Measurements from ENCODE around the gene AMIGO1. TPM values are rescaled to one million over a fixed set of nuclear protein-coding genes. Genes with fewer than 3 reads are reported as not detected.

Gene AMIGO1
- total RNA-seq, 4 donors from 2014 or later, result 0.45 to 2.7 (median 1.8) TPM

DNA sequence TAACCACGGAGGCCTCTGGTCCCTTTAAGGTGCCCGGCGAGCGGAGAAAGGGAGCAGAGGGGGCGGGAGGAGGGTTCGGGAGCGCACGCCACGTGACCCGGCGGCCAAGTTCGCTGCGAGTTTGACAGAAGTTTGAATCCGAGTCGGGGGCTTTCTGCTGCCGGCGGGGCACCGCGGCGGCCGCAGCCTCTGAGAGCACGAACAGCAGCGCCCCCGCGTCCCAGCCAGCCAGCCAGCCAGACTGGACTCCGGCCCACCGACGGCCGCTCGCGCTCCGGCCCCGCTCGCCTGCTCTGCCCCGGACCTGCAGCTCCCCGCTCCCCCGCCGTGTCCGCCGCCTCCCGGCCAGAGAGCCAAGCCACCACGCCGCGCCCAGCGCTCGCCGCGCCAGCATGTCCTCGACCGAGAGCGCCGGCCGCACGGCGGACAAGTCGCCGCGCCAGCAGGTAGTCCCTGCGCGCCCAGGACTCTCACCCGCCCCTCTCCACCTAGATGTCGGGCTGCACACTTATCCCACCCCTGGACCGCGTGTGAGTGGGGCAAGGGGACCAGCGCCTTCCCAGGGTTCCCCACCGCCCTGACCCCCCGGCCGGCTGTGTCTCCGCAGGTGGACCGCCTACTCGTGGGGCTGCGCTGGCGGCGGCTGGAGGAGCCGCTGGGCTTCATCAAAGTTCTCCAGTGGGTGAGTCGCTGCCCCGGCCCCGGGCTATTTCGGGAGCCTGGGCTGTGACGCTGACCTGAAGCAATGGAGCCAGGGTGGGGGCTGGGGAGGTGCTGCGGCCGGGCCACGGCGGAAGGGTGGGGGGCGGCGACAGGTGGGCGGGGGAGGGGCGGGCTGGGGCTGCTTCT is 42.9 kb downstream of the AMIGO1 start, which contains the start of gene SYPL2:
Gene SYPL2 (plus strand): TSS at position 95 of the 849 bp plus-strand sequence. CDS start 298 bp downstream, at position 393.
- no peak for TF ChIP-seq POLR2A (IDR thresholded peaks at IDR 0.05)
- TF ChIP-seq, protein P1, sequence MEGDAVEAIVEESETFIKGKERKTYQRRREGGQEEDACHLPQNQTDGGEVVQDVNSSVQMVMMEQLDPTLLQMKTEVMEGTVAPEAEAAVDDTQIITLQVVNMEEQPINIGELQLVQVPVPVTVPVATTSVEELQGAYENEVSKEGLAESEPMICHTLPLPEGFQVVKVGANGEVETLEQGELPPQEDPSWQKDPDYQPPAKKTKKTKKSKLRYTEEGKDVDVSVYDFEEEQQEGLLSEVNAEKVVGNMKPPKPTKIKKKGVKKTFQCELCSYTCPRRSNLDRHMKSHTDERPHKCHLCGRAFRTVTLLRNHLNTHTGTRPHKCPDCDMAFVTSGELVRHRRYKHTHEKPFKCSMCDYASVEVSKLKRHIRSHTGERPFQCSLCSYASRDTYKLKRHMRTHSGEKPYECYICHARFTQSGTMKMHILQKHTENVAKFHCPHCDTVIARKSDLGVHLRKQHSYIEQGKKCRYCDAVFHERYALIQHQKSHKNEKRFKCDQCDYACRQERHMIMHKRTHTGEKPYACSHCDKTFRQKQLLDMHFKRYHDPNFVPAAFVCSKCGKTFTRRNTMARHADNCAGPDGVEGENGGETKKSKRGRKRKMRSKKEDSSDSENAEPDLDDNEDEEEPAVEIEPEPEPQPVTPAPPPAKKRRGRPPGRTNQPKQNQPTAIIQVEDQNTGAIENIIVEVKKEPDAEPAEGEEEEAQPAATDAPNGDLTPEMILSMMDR (IDR thresholded peaks at IDR 0.05), result no peak
- H3K27me3 ChIP-seq, result peaks cover 0 to 100% (median 14%) of the 10 kb centered on the region in 4 donors
- 0% methylated on average over 10 of the region's 88 CpGs; no CpG with 5 or more reads in 1 of the 2 donors for WGBS, 2 donors
- DNase-seq, result no peak
- peak within 1 kb of the TSS in 3 of 4 donors; percentile 65 to 76 (median 70) for H3K27ac ChIP-seq
- H3K4me3 ChIP-seq, result peak within 1 kb of the TSS; percentile 35 to 67 (median 57)
- H3K4me1 ChIP-seq, result peaks cover 9 to 23% (median 16%) of the 10 kb centered on the region in 3 donors
- H3K36me3 ChIP-seq, result no peaks in the 10 kb centered on the region
- intact Hi-C loops (cut with DNase I), result no loop called here
- no peaks in the 10 kb centered on the region for H3K9me3 ChIP-seq

DNA sequence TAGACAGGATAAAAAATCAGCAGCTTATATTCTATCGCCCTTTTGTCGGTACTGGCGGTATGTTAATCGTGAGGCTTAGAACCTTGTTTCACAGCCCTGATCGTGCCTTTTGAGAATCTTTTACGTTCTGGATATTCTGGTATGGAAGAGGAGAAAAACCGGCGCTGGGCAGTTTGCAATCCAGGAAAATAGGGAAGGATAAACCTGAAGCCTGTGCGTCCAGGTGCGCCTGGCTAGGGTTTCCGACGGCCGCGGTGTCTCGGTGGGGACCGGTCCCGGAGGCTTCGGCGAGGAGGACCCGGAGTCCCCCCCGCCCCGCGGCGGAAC is 43.4 kb downstream of the AMIGO1 start:
- TF ChIP-seq, protein P1 (IDR thresholded peaks at IDR 0.05), result no peak
- no peak for TF ChIP-seq POLR2A (IDR thresholded peaks at IDR 0.05)
- WGBS, 2 donors, result 3 to 14% methylated on average over 12 to 19 of the region's 24 CpGs
- no peak for DNase-seq
- Histone ChIP-seq H3K27ac (peak overlapping the region in 3 of 4 donors; percentile 65 to 76 (median 70)), H3K4me3 (peak overlapping the region; percentile 35 to 67 (median 57)), H3K4me1 (peaks cover 9 to 23% (median 16%) of the 10 kb centered on the region in 3 donors), H3K27me3 (peaks cover 0 to 100% (median 14%) of the 10 kb centered on the region in 4 donors), H3K9me3 (no peaks in the 10 kb centered on the region), H3K36me3 (no peaks in the 10 kb centered on the region)
- intact Hi-C loops (cut with DNase I), result no loop called here

DNA sequence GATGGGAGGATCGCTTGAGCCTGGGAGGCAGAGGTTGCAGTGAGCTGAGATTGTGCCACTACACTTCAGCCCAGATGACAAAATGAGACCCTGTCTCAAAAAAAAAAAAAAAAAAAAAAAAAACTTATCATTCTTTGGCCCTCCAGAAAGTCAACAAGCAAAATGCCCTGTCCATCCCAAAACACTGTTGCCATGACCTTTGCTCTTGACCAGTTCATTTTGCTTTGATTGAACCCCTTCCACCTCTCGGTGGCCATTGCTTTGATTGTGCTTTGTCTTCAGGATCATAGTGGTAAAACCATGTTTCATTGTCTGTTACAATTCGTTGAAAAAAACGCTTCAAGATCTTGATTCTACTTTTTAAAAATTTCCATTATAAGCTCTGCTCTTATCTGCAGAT is 51.7 kb downstream of the AMIGO1 start:
- intact Hi-C loops (cut with DNase I), result no loop called here
- no peak overlapping the region for H3K4me3 ChIP-seq
- no peaks in the 10 kb centered on the region for H3K36me3 ChIP-seq
- H3K27ac ChIP-seq, result no peak overlapping the region
- no peaks in the 10 kb centered on the region for H3K9me3 ChIP-seq
- H3K27me3 ChIP-seq, result peaks cover 0 to 38% (median 0%) of the 10 kb centered on the region in 4 donors
- H3K4me1 ChIP-seq, result no peaks in the 10 kb centered on the region
- TF ChIP-seq, protein P1 (IDR thresholded peaks at IDR 0.05), result no peak
- no peak for TF ChIP-seq POLR2A (IDR thresholded peaks at IDR 0.05)
- 76 to 91% methylated on average over 4 of the region's 4 CpGs for WGBS, 2 donors
- no peak for DNase-seq

DNA sequence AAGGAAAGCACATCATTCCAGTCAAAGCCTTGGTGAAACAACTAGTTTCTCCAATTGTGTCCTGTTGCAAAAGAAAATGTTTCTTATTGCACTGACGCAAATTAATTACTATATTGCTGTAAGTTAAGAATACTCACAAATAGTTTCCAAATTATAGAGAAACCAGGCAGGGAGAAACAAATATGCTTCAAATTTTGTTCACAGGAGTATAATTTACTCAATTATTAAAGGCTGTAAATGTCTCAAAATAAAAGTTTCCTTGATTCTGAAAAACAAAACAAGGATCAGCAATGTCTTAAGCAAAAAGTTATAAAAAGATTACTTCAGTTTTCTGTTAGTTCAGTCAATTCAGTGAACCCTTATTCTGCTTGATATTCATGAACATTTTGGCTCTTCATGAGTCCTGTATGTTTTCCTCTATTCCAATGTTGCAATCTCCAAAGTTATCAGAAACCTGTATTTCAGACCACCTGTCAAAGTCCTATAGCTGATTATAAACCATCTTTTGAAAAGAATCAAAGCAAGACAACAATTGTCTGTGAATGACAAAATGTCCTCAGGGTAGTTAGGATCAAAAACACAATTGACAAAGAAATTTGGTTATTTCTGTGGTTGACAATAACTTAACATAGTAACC is 54.9 kb downstream of the AMIGO1 start:
- 89 to 100% methylated on average over 1 of the region's 1 CpG for WGBS, 2 donors
- H3K27me3 ChIP-seq, result peaks cover 0 to 40% (median 0%) of the 10 kb centered on the region in 4 donors
- intact Hi-C loops (cut with DNase I), result no loop called here
- TF ChIP-seq POLR2A (IDR thresholded peaks at IDR 0.05), result no peak
- TF ChIP-seq, protein P1 (IDR thresholded peaks at IDR 0.05), result no peak
- no peak overlapping the region for H3K4me3 ChIP-seq
- no peak for DNase-seq
- H3K36me3 ChIP-seq, result no peaks in the 10 kb centered on the region
- H3K4me1 ChIP-seq, result no peaks in the 10 kb centered on the region
- no peak overlapping the region for H3K27ac ChIP-seq
- no peaks in the 10 kb centered on the region for H3K9me3 ChIP-seq

Other genes with a start within 250 kb of the AMIGO1 start
- 10 to 100 TPM in 1 of 4 donors, 1 to 10 TPM in 3; 2.3 to 13.1 (median 8.7) TPM for gene PSRC1, start 226.6 kb downstream of the AMIGO1 start, total RNA-seq
- not detected for gene MYBPHL, start 202.7 kb downstream of the AMIGO1 start, total RNA-seq
- 10 to 100 TPM; 37.0 to 69.6 (median 44.7) TPM for gene SORT1, start 111.8 kb downstream of the AMIGO1 start, total RNA-seq
- 10 to 100 TPM; 31.5 to 57.7 (median 46.8) TPM for gene PSMA5, start 83.3 kb downstream of the AMIGO1 start, total RNA-seq
- gene SYPL2, start 43.2 kb downstream of the AMIGO1 start, total RNA-seq, result under 1 TPM in 3 of 4 donors, not detected in 1; 0.15 to 0.79 (median 0.19) TPM
- gene ATXN7L2, start 25.8 kb downstream of the AMIGO1 start, total RNA-seq, result 1 to 10 TPM; 2.1 to 5.9 (median 3.8) TPM
- gene CYB561D1, start 15.6 kb downstream of the AMIGO1 start, total RNA-seq, result 10 to 100 TPM in 1 of 4 donors, 1 to 10 TPM in 3; 3.1 to 12.7 (median 7.3) TPM
- gene GPR61, start 30.1 kb upstream of the AMIGO1 start, total RNA-seq, result not detected
- gene GNAI3, start 38.9 kb upstream of the AMIGO1 start, total RNA-seq, result 10 to 100 TPM in 3 of 4 donors, 1 to 10 TPM in 1; 8.2 to 15.1 (median 11.6) TPM
- not detected for gene GNAT2, start 109.9 kb upstream of the AMIGO1 start, total RNA-seq
- gene AMPD2, start 110.1 kb upstream of the AMIGO1 start, total RNA-seq, result 10 to 100 TPM; 18.5 to 51.5 (median 24.4) TPM
- 10 to 100 TPM; 13.5 to 53.5 (median 29.4) TPM for gene GSTM4, start 146.4 kb upstream of the AMIGO1 start, total RNA-seq
- 10 to 100 TPM; 17.8 to 87.9 (median 46.2) TPM for gene GSTM2, start 158.3 kb upstream of the AMIGO1 start, total RNA-seq
- 100 to 1,000 TPM in 1 of 4 donors, under 1 TPM in 1, not detected in 2; 0.83 to 299 TPM for gene GSTM1, start 178.1 kb upstream of the AMIGO1 start, total RNA-seq
- 1 to 10 TPM in 2 of 4 donors, not detected in 2; 2.2 to 4.6 TPM for gene GSTM5, start 202.5 kb upstream of the AMIGO1 start, total RNA-seq
- 100 to 1,000 TPM in 2 of 4 donors, 10 to 100 TPM in 2; 86.2 to 273 (median 150) TPM for gene GSTM3, start 231.3 kb upstream of the AMIGO1 start, total RNA-seq

Measured in esophagus squamous epithelium (tissue), 5 donors.